ENCODE results near the gene SPECC1L.

DNA sequence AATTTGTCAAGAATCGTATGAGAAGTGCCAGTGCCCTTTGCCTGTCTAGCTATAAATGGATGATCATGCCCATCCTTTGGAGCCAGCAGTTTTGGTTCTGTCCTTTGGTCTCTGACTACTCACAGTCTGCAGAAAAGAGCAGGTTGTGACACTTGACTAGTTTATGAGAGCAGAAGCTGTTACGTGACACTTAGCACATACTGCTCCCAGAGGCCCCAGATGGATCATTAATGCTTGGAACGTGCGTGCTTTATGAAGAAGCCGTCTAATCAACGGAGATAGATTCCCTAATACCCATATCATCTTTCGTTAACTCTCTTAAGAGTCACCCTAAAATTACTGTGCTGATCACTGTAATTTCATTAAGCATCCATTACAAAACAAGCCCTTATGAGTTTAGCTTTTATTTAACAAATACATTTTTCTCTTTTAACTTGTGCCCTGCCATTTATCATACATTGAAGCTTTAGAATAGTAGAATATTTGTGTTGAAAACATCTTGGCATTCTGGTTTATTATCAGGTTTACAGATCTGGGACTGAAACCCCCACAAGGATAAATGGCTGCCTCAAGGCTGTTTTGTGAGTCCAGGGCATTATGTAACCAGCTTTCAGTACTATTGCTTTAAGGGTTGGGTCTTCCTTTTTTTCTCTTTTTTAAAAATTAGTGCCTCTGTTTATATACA, 109.7 kb downstream of the SPECC1L start:
- TF ChIP-seq, protein P1, sequence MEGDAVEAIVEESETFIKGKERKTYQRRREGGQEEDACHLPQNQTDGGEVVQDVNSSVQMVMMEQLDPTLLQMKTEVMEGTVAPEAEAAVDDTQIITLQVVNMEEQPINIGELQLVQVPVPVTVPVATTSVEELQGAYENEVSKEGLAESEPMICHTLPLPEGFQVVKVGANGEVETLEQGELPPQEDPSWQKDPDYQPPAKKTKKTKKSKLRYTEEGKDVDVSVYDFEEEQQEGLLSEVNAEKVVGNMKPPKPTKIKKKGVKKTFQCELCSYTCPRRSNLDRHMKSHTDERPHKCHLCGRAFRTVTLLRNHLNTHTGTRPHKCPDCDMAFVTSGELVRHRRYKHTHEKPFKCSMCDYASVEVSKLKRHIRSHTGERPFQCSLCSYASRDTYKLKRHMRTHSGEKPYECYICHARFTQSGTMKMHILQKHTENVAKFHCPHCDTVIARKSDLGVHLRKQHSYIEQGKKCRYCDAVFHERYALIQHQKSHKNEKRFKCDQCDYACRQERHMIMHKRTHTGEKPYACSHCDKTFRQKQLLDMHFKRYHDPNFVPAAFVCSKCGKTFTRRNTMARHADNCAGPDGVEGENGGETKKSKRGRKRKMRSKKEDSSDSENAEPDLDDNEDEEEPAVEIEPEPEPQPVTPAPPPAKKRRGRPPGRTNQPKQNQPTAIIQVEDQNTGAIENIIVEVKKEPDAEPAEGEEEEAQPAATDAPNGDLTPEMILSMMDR (conservative IDR thresholded peaks at IDR 0.05; ENCODE audit: low read length): no peak
- no peak for TF ChIP-seq EZH2phosphoT487 (IDR thresholded peaks at IDR 0.05; ENCODE audit: borderline replicate concordance)

Data from Loucy (cell line).